ENCODE results near the gene MRO.

GRCh38 chr18:50749945-50750344, 69.9 kb downstream of the MRO start:
- TF ChIP-seq CTCF (conservative IDR thresholded peaks at IDR 0.05): no peak
- TF ChIP-seq ZFX (IDR thresholded peaks at IDR 0.05): no peak
